ENCODE measurements around the gene LCE1A.

LCE1A gene

GRCh38 chr1:152870831-152871730 is 43.8 kb downstream of the LCE1A start:
- Histone ChIP-seq H3K4me3 (ENCODE audit: low read length) (no peak overlapping the region), H3K27me3 (ENCODE audit: control insufficient read depth, insufficient read depth, low read length) (no peaks in the 10 kb centered on the region), H3K4me2 (ENCODE audit: low read length) (no peak overlapping the region), H3K4me1 (ENCODE audit: control insufficient read depth, insufficient read depth, low read length) (peaks cover 11% of the 10 kb centered on the region), H3K9ac (ENCODE audit: low read depth, low read length) (no peak overlapping the region), H3K9me3 (replicated peaks; ENCODE audit: low read length) (no peaks in the 10 kb centered on the region), H3K36me3 (ENCODE audit: insufficient read depth, low read length) (no peaks in the 10 kb centered on the region)

GRCh38 chr1:152871731-152872126 is 44.5 kb downstream of the LCE1A start:
- H3K4me1 ChIP-seq (ENCODE audit: control insufficient read depth, insufficient read depth, low read length), result peaks cover 11% of the 10 kb centered on the region
- H3K4me2 ChIP-seq (ENCODE audit: low read length), result no peak overlapping the region
- no peak overlapping the region for H3K4me3 ChIP-seq (ENCODE audit: low read length)
- H3K36me3 ChIP-seq (ENCODE audit: insufficient read depth, low read length), result no peaks in the 10 kb centered on the region
- H3K9me3 ChIP-seq (replicated peaks; ENCODE audit: low read length), result no peaks in the 10 kb centered on the region
- no peak overlapping the region for H3K9ac ChIP-seq (ENCODE audit: low read depth, low read length)
- no peaks in the 10 kb centered on the region for H3K27me3 ChIP-seq (ENCODE audit: control insufficient read depth, insufficient read depth, low read length)

GRCh38 chr1:152873495-152873894 is 46.2 kb downstream of the LCE1A start:
- no peaks in the 10 kb centered on the region for H3K27me3 ChIP-seq (ENCODE audit: control insufficient read depth, insufficient read depth, low read length)
- no peak overlapping the region for H3K9ac ChIP-seq (ENCODE audit: low read depth, low read length)
- H3K36me3 ChIP-seq (ENCODE audit: insufficient read depth, low read length), result no peaks in the 10 kb centered on the region
- H3K4me3 ChIP-seq (ENCODE audit: low read length), result no peak overlapping the region
- H3K4me2 ChIP-seq (ENCODE audit: low read length), result peak overlapping the region; percentile 35
- H3K9me3 ChIP-seq (replicated peaks; ENCODE audit: low read length), result no peaks in the 10 kb centered on the region
- H3K4me1 ChIP-seq (ENCODE audit: control insufficient read depth, insufficient read depth, low read length), result peaks cover 11% of the 10 kb centered on the region

- Histone ChIP-seq H3K9me3 (replicated peaks; ENCODE audit: low read length) (no peaks in the 10 kb centered on the region), H3K9ac (ENCODE audit: low read depth, low read length) (no peak overlapping the region), H3K27me3 (ENCODE audit: control insufficient read depth, insufficient read depth, low read length) (no peaks in the 10 kb centered on the region), H3K4me1 (ENCODE audit: control insufficient read depth, insufficient read depth, low read length) (peaks cover 11% of the 10 kb centered on the region), H3K4me2 (ENCODE audit: low read length) (no peak overlapping the region), H3K36me3 (ENCODE audit: insufficient read depth, low read length) (no peaks in the 10 kb centered on the region), H3K4me3 (ENCODE audit: low read length) (no peak overlapping the region)
Observed at GRCh38 chr1:152876827-152877226, 49.6 kb downstream of the LCE1A start.

All from skeletal muscle satellite cell (primary cell).